Measurements from ENCODE around the gene INPP5D. TPM values are rescaled to one million over a fixed set of nuclear protein-coding genes. Genes with fewer than 3 reads are reported as not detected.

INPP5D gene
- total RNA-seq, 1 experiment from 2014 or later = 12.7 TPM

DNA sequence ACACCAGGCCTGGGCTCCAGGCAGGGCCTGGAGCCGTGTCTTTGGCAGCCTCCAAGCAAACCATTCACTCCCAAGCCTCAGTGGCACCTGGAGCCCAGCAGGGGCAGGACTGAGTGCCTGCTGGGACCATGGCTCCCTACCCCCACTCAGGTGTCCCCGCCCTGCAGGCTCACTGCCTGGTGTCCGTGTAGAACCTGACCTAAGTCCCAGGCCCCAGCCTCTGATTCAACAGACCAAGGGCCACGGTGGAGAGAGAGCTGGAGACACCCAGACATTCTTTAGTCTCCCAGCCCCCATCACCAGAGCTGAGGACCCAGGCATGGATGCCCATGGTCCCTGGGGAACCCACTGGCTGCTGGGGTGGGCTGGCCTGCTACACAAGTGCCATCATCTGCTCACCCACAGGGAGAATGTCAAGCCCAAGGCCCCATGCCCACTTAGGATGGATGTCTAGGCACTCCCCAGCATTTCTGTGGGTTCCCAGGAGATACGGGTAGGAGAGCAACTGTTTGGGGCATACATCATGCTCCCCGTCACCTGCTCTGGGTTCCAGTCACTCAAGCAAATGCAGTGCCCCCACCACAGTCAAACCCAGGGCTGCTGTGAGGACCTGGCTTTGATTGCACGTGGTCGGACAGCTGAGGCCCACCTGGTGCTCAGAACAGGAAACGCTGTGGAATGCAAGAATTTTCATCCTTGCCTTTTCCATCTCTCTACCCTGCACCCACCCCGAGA is 148.4 kb downstream of the INPP5D start:
- H3K79me2 ChIP-seq (ENCODE audit: insufficient read depth, low read length) = no peaks in the 10 kb centered on the region
- H3K23me2 ChIP-seq (ENCODE audit: insufficient read length, low read depth, low read length, poor library complexity, severe bottlenecking) = no peaks in the 10 kb centered on the region
- no peak overlapping the region for H2BK15ac ChIP-seq (ENCODE audit: low read depth, low read length)
- no peak overlapping the region for H2BK120ac ChIP-seq (ENCODE audit: low read depth, low read length, poor library complexity, severe bottlenecking)
- H4K5ac ChIP-seq (ENCODE audit: insufficient read length, low read depth, low read length) = no peak overlapping the region
- H2BK12ac ChIP-seq (ENCODE audit: insufficient read length, low read depth, low read length) = no peak overlapping the region
- no peak overlapping the region for H3K4me2 ChIP-seq (ENCODE audit: insufficient read depth, insufficient read length, low read length)
- no peak overlapping the region for H2BK5ac ChIP-seq (ENCODE audit: insufficient read length, low read length)
- no peak overlapping the region for H3K23ac ChIP-seq (ENCODE audit: insufficient read length, low read depth, low read length)
- no peaks in the 10 kb centered on the region for H3K79me1 ChIP-seq (ENCODE audit: insufficient read depth, low read depth, low read length, poor library complexity, severe bottlenecking)
- no peak overlapping the region for H4K91ac ChIP-seq (ENCODE audit: insufficient read length, low read depth, low read length)
- H3K9me3 ChIP-seq (ENCODE audit: control insufficient read depth, low read depth, low read length) = no peaks in the 10 kb centered on the region
- H3K9ac ChIP-seq (ENCODE audit: extremely low read depth, insufficient read length, low read length) = no peak overlapping the region
- Mint-ChIP-seq H3K27ac (peak overlapping the region in 2 of 3 experiments; percentile 62 to 90; a peak in 3 of 7 replicates), H3K36me3 (ENCODE audit: insufficient read depth in 1 of 3, low read depth in 3 of 3) (peaks cover 2 to 11% (median 5%) of the 10 kb centered on the region in 3 experiments; a peak in 4 of 7 replicates), H3K27me3 (ENCODE audit: low read depth) (peaks cover 2% of the 10 kb centered on the region), H3K4me3 (peak overlapping the region in 1 of 2 experiments; percentile 27; a peak in 2 of 5 replicates), H3K4me1 (peaks cover 34 to 38% of the 10 kb centered on the region in 2 experiments), H3K9me3 (peaks cover 4 to 7% of the 10 kb centered on the region in 2 experiments; a peak in 4 of 5 replicates)
- no CpG with 5 or more reads among the region's 10 CpGs for WGBS (ENCODE audit: extremely low coverage, insufficient read length, low lambda C conversion rate)
- H3K4me1 ChIP-seq (ENCODE audit: insufficient read depth, low read length) = peaks cover 8% of the 10 kb centered on the region; the same call in 1 of the 2 replicates
- TF ChIP-seq, protein P1, sequence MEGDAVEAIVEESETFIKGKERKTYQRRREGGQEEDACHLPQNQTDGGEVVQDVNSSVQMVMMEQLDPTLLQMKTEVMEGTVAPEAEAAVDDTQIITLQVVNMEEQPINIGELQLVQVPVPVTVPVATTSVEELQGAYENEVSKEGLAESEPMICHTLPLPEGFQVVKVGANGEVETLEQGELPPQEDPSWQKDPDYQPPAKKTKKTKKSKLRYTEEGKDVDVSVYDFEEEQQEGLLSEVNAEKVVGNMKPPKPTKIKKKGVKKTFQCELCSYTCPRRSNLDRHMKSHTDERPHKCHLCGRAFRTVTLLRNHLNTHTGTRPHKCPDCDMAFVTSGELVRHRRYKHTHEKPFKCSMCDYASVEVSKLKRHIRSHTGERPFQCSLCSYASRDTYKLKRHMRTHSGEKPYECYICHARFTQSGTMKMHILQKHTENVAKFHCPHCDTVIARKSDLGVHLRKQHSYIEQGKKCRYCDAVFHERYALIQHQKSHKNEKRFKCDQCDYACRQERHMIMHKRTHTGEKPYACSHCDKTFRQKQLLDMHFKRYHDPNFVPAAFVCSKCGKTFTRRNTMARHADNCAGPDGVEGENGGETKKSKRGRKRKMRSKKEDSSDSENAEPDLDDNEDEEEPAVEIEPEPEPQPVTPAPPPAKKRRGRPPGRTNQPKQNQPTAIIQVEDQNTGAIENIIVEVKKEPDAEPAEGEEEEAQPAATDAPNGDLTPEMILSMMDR (conservative IDR thresholded peaks at IDR 0.05) = peak; percentile 19; the same call in 1 of the 3 replicates
- H3K27ac ChIP-seq (ENCODE audit: insufficient read length, low read depth, low read length) = no peak overlapping the region
- no peak overlapping the region for H2AFZ ChIP-seq (ENCODE audit: low read length)
- no peak overlapping the region for H3K56ac ChIP-seq (ENCODE audit: insufficient read length, low read depth, low read length)
- H2AK5ac ChIP-seq (ENCODE audit: insufficient read length, low read length) = no peak overlapping the region
- H4K8ac ChIP-seq (replicated peaks; ENCODE audit: insufficient read length, low read depth, low read length) = no peak overlapping the region
- no peak overlapping the region for H3T11ph ChIP-seq (ENCODE audit: low read length)
- H4K20me1 ChIP-seq (ENCODE audit: control insufficient read depth, insufficient read depth, insufficient read length) = no peaks in the 10 kb centered on the region
- no peak overlapping the region for H3K14ac ChIP-seq (ENCODE audit: insufficient read depth, low read length)
- DNase-seq = no peak
- no peak overlapping the region for H3K4ac ChIP-seq (ENCODE audit: low read depth, low read length)
- H2BK20ac ChIP-seq (ENCODE audit: low read depth, low read length, poor library complexity, severe bottlenecking) = no peak overlapping the region
- no peaks in the 10 kb centered on the region for H3K27me3 ChIP-seq (ENCODE audit: insufficient read depth, low read length)
- no peak overlapping the region for H3K18ac ChIP-seq (ENCODE audit: insufficient read length, low read depth, low read length)
